ENCODE measurements around the gene CTSF.

DNA sequence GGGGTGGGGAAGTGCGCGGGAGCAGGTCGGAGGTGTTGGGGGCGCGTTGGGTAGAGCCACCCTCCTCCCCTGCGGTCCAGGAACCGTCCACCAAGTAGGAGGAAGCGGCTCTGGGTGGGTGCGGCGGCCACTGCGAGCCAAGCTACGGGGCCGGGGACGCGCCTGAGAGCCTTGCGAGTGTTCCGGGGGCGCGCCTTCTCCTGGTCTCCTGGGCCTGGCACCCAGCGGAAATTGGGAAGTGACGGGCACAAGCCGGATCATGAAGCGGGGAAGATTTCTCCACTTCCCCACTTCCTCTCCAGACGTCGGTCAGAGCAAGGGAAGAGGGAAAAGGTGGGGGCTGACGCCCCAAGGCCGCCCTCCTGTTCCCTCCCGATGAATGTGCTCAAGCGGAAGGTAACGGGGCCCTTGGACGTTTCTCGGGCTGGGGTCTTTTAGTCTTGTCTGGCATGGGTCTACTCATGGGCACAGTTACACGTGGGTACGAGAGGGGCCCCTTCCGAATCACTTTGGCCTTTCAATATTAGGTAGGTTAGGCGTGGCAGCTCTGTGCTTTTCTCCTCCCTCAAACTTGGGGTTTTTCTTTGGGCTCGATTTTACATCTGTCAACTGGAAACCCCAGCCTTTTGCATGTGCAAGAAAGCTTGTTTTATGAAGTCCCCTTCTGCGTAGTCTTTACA, 48.9 kb upstream of the CTSF start:
- TF ChIP-seq CTCF (IDR thresholded peaks at IDR 0.05) (no peak), POLR2A (IDR thresholded peaks at IDR 0.05) (no peak)
